GM18499 (cell line): ENCODE data around the gene SEC23IP.
A peak's percentile ranks its signal among the peaks of the same experiment; 100 is the strongest.
"Not testable (repeated sequence)": the region's sequence is repeated elsewhere in the genome, so short reads cannot be mapped to it uniquely, and the experiment has no call there.

Source experiments
- ATAC-seq: cut with Tn5 transposase; IDR thresholded peaks from one replicate; pipeline ENCODE4 v1.9.1; 2021; ENCODE audit warnings: moderate number of reproducible peaks; ENCODE audit not compliant: insufficient read depth, unreplicated experiment

The SEC23IP gene

GRCh38 chr10:119892188-119893065 lies at the start of gene SEC23IP:
TSS of gene SEC23IP (plus strand) at chr10:119892730. CDS start at chr10:119892783, 53 bp downstream.
- peak; percentile 92 for ATAC-seq

GRCh38 chr10:119845656-119846055 lies 46.9 kb upstream of the SEC23IP start:
- ATAC-seq = no peak

- no peak for ATAC-seq
Observed at GRCh38 chr10:119849031-119849789, 43.3 kb upstream of the SEC23IP start.

GRCh38 chr10:119849944-119850343 lies 42.6 kb upstream of the SEC23IP start:
- ATAC-seq = no peak

- ATAC-seq = no peak
Observed at GRCh38 chr10:119852277-119852676, 40.3 kb upstream of the SEC23IP start.

- no peak for ATAC-seq
Observed at GRCh38 chr10:119852822-119853221, 39.7 kb upstream of the SEC23IP start.

- ATAC-seq = no peak
Observed at GRCh38 chr10:119853574-119853973, 39.0 kb upstream of the SEC23IP start.

GRCh38 chr10:119858063-119858462 lies 34.5 kb upstream of the SEC23IP start:
- ATAC-seq = no peak

GRCh38 chr10:119859420-119860258 lies 32.9 kb upstream of the SEC23IP start:
- no peak for ATAC-seq

GRCh38 chr10:119860866-119861607 lies 31.5 kb upstream of the SEC23IP start:
- no peak for ATAC-seq

GRCh38 chr10:119862524-119862923 lies 30.0 kb upstream of the SEC23IP start:
- no peak for ATAC-seq

GRCh38 chr10:119863951-119864565 lies 28.5 kb upstream of the SEC23IP start:
- no peak for ATAC-seq

- no peak for ATAC-seq
Observed at GRCh38 chr10:119865699-119866240, 26.8 kb upstream of the SEC23IP start.

GRCh38 chr10:119867317-119867716 lies 25.2 kb upstream of the SEC23IP start:
- no peak for ATAC-seq

- ATAC-seq = not testable (repeated sequence)
Observed at GRCh38 chr10:119869398-119869797, 23.1 kb upstream of the SEC23IP start.

- ATAC-seq = no peak
Observed at GRCh38 chr10:119871881-119872609, 20.5 kb upstream of the SEC23IP start.

- ATAC-seq = no peak
Observed at GRCh38 chr10:119872610-119872859, 20.0 kb upstream of the SEC23IP start, which contains the start of gene MCMBP. TSS of gene MCMBP (minus strand) at chr10:119872843. CDS start at chr10:119872584, 259 bp downstream.

GRCh38 chr10:119872860-119873681 lies 19.5 kb upstream of the SEC23IP start:
- peak; percentile 70 for ATAC-seq
